Dedifferentiated amniotic fluid mesenchymal stem cell (primary cell): Measurements from ENCODE around the gene ERGIC3.

Source experiments
- DNase-seq: peaks from one replicate; pipeline ENCODE4 v3.0.0-alpha.2; 2016; ENCODE audit errors: extremely low spot score

Gene ERGIC3

DNA sequence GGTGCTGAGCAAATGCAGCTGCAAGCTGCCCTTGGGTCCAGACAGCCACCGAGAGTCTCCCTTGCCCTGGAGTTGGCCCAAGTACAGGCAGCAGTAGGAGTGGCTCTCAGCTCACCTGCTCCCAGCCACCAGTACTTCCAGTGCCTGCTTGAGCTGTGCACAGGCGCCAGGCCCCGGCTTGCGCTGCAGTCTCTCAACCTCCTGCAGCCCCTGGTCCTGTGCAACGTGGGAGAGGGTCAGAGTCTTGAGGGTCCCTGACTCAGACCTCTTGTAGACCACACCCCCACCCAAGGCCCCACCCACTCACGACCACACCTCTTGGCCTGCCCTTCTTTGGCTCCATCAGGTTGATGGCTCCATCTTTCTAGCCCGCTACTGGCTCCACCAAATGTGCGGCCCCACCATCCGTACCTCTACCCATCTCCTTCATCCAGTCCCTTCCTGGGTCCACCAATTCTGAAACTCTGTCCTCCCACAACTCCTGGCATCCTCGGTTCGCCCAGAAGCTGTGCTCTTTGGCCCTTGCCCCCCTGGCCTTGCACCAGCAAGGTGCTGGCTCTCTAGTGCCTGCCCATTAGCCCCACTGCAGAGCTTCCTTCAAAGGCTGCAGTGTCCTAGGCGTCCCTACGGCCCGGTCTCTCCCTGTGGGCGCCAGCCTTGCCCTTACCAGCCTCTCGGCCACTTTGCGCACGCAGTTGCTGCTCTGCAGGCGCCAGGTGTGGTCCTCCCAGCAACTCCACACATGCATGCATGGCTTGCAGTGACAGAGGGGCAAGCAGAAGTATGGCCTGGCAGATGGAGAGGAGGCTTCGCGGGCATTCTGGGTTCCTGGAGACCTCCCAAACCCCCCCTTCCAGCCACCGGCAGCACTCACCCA lies 57.3 kb downstream of the ERGIC3 start:
- DNase-seq: no peak

DNA sequence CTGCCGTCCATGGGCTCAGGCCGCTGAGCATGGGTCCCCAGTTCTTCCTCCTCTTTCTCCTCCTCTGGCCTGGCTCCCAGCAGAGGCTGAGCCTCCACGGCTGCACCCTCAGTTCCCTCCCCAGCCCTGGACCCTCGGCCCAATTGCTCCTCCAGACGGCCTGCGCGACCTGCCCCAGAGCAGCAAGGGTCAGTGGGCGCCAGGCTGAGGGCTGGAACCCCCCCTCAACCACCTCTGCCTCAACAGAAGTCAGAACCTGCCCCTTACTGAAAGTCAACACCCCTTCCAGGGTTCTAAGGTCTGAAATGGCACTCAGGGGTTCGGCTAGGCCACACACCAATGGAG lies 57.9 kb downstream of the ERGIC3 start:
- no peak for DNase-seq

DNA sequence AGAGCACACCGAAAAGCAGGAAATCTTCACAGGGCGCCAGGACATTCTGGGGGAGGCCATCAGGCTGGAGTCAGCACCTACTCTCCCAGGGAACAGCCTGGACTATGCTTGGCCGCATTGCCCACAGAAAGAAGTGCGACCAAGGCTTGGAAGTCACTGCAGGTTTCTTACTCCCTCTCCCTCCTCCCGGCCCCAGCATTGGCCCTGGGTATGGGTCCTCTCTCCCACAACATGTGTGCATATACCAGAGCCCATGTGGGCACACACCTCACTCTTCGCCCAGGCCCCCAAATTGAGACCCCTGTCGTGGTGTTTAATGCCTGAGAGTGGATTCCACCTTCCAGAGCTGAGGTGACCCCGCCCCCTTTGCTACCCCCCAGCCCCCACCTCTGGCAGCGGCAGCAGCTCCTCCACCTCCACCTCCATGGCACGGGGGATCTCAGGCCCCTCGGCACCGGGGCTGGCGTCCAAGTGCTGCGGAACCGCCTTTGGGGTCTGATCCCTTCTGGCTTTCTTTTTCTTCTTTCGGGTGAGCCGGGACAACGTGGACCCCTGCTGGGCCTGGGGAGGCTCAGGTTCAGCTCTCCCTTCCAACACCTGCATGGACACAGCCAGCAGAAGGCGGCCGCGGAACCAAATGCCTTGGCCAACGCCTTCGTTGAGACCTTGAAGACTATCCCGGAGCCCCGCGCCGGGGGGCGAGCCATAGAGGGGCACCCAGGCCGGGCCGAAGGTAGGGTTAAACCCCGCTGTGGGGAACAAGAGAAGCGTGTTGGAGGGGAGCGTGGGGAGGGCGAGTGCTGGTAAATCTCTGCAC lies 58.5 kb downstream of the ERGIC3 start:
- no peak for DNase-seq

DNA sequence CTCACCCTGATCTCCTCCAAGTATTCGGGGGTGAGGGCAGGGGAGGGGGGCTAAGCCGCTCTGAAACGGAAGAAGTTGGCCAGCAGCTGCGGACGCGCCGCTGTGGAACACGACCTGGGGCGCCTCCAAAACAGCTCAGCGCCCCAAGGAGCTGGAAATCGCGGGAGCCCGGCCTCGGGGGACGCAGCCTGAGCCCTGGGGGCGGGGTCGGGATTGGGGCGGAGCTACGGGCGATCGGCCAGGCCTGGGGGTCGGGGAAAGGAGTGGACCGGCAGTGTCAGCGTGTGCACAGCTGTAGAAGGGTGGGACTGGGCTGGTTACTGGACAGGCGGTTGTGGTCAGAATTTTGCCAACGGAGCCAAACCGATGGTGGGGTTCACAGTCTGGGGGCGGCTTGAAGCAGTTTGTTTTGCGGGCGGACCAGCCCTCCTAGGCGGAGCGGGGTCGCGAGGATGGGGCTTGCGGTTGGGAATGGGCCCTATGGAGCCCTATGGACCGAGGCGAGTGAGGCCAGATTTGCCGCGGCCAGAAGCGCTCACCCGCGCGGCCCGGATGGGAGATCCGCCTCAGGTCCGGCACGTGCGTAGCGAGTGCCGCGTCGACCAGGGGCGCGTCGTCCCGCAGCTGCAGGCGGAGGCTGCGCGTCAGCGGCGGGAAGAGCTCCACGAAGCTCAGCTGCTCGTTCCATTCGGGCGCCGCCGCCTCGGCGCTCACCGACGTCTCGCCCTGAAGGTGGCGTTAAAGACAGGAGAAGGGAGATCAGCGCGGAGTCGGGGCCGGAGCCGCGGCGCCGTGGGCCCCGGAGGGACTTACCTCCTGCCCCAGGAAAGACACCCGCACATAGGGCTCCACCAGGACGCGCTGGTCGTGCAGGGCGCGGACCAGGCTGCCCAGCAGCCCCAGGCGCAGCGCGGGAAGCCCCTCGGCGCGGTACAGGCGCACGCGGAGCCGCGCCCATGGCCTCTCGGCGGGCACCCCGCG lies 59.4 kb downstream of the ERGIC3 start:
- DNase-seq: peak; percentile 34

DNA sequence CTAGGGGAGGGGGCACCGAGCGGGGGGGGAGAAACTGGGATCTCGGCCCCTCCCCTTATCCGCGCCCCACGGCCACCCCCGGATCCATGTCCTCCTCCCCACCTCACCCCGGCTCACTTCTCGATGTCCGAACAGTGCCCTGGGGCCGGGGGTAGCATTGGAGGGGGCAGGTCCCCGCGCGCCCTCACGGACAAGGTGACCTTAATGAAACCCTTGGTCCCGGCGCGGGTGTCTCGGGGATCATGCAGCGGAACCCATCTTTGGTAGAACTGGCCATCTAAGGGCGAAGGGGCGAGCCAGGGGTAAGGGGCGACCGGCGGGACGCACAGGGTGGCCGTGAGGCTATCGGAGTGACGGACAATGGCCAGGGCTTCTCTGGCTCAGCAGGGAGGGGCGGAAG lies 60.1 kb downstream of the ERGIC3 start:
- DNase-seq: no peak

DNA sequence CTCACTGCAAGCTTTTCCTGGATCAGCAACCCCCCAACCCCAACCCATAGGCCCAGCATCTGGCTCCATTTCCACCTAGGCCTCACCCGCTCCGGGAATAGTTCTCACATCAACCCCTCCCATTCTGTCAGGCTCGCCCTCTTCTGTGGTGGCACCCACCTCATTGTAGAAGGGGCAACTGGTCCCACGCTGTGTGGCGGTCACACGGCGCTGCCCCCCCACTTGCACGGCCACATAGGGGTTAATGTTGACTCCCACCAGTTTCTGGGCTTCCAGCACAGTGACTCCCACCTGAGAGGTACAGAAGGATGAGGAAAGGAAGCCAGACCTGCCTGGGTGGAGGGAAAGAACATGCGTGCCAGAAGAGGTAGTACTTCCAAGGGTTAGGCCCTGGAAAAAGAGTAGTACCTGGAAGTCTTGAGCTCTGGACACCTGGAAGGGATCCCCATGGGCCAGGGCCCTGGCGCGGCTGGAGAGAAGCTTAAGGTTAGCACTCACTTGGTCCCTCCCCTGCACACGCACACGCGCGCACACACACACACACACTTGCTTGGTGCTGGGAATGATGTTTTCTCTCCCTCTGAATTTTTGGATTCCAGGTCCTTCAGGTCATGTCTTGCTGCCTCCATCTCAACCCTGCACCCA lies 61.1 kb downstream of the ERGIC3 start:
- DNase-seq: no peak

DNA sequence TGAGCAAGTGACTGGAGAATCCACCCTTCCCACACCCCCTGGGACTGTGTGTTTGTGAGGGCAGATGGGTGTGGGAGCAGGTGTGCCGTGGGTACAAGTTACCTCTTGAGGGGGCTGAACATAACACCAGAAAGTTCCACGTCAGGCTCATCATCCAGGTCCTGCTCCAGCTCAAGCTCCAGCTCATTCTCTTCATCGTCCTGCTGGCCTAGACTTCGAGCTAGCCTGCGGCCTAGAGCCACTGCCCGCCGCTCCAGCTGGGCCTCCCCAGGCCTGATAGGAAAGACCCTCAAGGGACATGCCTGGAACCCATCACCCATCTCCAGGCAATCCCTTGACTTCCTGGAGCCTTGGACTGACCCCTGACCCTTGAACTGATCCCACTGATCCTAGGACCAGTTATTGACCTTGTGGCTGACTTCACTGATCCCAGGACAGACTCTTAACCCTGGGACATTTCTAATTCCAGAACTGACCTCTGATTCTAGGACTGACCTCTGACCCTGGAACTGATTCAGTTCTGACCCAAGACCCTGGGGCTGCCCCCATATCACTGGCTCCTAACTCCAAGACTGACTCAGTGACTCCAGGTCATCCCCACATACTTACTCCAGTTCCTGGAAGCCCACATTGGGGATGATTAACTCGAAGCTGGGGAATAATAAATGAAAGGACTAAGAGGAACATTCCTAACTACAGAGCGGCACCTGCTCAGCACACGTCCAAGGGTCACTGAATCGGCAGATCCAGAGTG lies 62.0 kb downstream of the ERGIC3 start:
- DNase-seq: no peak

DNA sequence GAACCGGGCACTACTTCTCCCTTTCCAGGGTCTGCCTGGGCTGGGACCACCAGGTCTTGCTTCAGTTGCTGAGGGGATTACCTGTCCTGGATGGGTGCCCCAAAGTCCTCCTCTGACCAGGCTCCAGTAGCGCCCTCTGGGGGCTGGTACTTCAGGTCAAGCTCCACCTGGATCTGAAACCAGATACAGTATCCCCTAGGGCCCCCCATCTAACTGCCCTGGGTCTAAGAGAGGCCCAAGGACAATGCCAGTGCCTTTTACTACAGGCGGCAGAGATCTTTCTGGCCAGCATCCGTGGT lies 62.5 kb downstream of the ERGIC3 start:
- DNase-seq: no peak

DNA sequence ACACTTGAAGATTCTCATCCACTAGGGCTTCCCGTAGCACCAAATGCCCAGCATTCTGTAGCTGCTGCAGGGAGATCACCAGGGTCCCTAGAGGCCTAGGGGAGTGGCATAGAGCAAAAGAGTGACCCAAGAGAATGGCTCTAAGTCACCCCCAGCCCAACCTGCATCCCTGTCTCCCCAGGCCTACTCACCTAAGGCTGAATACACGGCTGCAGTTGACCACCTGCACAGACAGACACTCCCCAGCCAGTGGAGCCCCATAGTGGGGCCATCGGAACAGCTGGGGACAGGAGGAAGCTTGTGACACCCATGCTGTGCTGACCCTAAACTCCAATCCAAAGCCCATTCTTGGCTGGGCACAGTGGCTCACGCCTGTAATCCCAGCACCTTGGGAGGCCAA lies 64.2 kb downstream of the ERGIC3 start:
- no peak for DNase-seq
